Aorta (tissue), 5 donors: ENCODE data around the gene PKP4. TPM values are rescaled to one million over a fixed set of nuclear protein-coding genes. Genes with fewer than 3 reads are reported as not detected.
A peak's percentile ranks its signal among the peaks of the same experiment; 100 is the strongest.

Source experiments
- ATAC-seq: fragments of 200-7000 bp; cut with Tn5 transposase; one replicate; pipeline ENCODE4 v1.9.1; 2022; ENCODE audit warnings: moderate library complexity; ENCODE audit not compliant: low FRiP score
- DNase-seq, 2 donors: peaks; one replicate each; pipeline ENCODE4 v3.0.0-alpha.2; 2020
- H3K27ac ChIP-seq, 2 donors: one replicate each; pipeline ENCODE4 v1.5.1; 2013; ENCODE audit warnings: low read length in 2 of 2, mild to moderate bottlenecking in 2 of 2, moderate library complexity in 2 of 2, control low read depth in 1 of 2, inconsistent platforms in 1 of 2, low read depth in 1 of 2
- H3K27me3 ChIP-seq, 2 donors: one replicate each; pipeline ENCODE4 v1.6.1; 2013; ENCODE audit warnings: control low read depth in 1 of 2, low read length in 1 of 2, mild to moderate bottlenecking in 1 of 2, moderate library complexity in 1 of 2; ENCODE audit not compliant: insufficient read depth in 2 of 2, control insufficient read depth in 1 of 2
- H3K36me3 ChIP-seq, 2 donors: one replicate each; pipeline ENCODE4 v1.6.1; 2013; ENCODE audit warnings: control low read depth in 1 of 2, low read length in 1 of 2, mild to moderate bottlenecking in 1 of 2; ENCODE audit not compliant: insufficient read depth in 2 of 2, control insufficient read depth in 1 of 2
- H3K4me1 ChIP-seq, 2 donors: one replicate each; pipeline ENCODE4 v1.6.1; 2013; ENCODE audit warnings: low read length in 2 of 2, control low read depth in 1 of 2, mild to moderate bottlenecking in 1 of 2, moderate library complexity in 1 of 2; ENCODE audit not compliant: insufficient read depth in 2 of 2, control insufficient read depth in 1 of 2
- H3K4me3 ChIP-seq, 2 donors: one replicate each; pipeline ENCODE4 v1.5.1; 2013; ENCODE audit warnings: low read length in 2 of 2, control low read depth in 1 of 2, mild to moderate bottlenecking in 1 of 2
- H3K9me3 ChIP-seq: one replicate; pipeline ENCODE4 v1.6.1; 2013; ENCODE audit warnings: mild to moderate bottlenecking, low read length; ENCODE audit not compliant: control insufficient read depth
- WGBS, 2 donors: extraction: QIAGEN DNeasy Blood & Tissue Kit; methylation state at CpG; one replicate each; pipeline ENCODE4 v1.1.7; 2013; 5-methylcytosine and 5-hydroxymethylcytosine counted together
- intact Hi-C, 2 donors: fragments of 100-400 bp; cut with DNase I; formaldehyde crosslinking; loops; one replicate each; pipeline versions ENCODE4 v1.14.2 to v1.15.0; 2022
- polyA plus RNA-seq, 2 donors: library from polyadenylated mRNA; stranded (reverse); fragments of 200-250 nt; gene quantifications; one replicate each; pipeline ENCODE4 v1.2.3, GENCODE V29; 2013
- total RNA-seq, 2 donors: library from RNA; stranded (reverse); fragmentation: NEBNext Ultra II Directional; extraction: Animal tissue kit (Norgen Biotek cat#: 25700); gene quantifications; one replicate each; pipeline ENCODE4 v1.2.1, GENCODE V29; 2021
- donor health status: healthy with polysubstance abuse.
- donor health status: Bipolar disorder and iron deficiency.
- donor health status: DM: no; HTN: no; CAD: no.
- donor health status: DM: no; HTN: no; CAD: no.
- donor health status: DM: yes; HTN: yes; CAD: no.

PKP4 gene
- total and polyA plus RNA-seq, 4 donors = 17.7 to 128 (median 44.0) TPM

DNA sequence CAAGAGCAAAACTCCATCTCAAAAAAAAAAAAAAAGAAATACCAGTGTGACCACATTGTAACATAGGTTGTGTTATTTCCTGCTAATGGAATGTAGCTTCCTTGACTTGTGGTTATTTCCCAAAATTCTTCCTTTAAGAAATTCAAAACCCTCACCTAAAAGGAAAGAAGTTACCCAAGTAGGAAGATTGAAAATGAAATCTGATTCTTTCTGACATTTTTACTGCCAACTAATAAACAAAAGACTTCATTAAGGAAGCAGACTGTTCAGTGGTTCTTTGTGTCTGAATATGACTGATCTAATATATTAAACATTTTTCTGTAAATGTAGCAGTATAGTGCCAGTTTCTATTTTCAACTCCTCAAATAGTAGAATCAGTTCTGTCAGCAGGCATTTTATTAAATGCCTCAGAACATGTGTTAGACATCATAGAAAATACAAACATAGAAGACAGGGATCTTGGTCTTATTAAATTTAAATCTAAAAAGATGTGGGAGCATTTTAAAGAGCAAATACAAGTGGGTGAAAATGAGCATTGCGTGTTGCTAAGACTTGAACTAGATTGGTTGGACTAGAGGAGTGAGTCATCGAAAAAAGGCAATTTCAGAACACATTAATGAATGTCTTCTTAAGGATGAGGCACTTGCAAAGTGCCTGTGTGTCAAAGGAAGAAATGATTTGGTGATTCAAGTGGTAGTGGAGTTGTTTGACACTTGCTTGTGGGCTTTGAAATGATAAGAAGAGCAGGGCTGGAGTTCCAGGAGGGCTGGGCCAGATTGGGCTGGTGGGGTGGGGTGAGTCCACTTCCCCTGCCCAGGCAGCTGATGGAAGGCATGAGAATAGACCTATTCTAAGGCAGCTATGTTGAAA is 53.4 kb downstream of the PKP4 start:
- Histone ChIP-seq H3K36me3 (no peaks in the 10 kb centered on the region), H3K9me3 (no peaks in the 10 kb centered on the region), H3K4me1 (no peaks in the 10 kb centered on the region), H3K27ac (no peak overlapping the region), H3K27me3 (no peaks in the 10 kb centered on the region), H3K4me3 (no peak overlapping the region)
- ATAC-seq (peak; percentile 46), DNase-seq (no peak)
- WGBS, 2 donors = 63 to 73% methylated on average over 2 of the region's 2 CpGs
- intact Hi-C loops = no loop called here

- H3K27ac ChIP-seq = no peak overlapping the region
- H3K27me3 ChIP-seq = no peaks in the 10 kb centered on the region
- intact Hi-C loops = no loop called here
- H3K4me3 ChIP-seq = no peak overlapping the region
- 97 to 98% methylated on average over 8 of the region's 8 CpGs for WGBS, 2 donors
- no peaks in the 10 kb centered on the region for H3K9me3 ChIP-seq
- H3K4me1 ChIP-seq = no peaks in the 10 kb centered on the region
- H3K36me3 ChIP-seq = no peaks in the 10 kb centered on the region
- DNase-seq = no peak
- no peak for ATAC-seq
These were observed 54.1 kb downstream of the PKP4 start for GRCh38 chr2:158510887-158511286.

DNA sequence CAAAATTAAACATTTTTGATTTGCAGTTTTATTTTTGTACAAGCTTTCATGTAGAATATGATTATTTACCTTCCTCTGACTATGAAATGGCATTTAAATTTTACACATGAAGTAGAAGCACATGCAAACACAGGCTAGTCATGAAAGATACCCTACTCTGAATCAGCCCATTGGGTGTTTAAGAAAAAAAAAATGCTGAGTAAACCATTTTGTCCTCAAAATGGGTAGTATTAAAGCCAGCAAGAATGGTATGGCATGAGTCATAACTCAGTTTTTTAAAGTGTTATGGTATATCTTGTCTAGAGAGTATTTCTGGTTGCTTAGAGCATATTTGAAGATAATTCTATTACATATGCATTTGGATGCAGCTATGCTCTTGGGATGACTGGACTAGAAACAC is 55.0 kb downstream of the PKP4 start:
- H3K4me3 ChIP-seq = no peak overlapping the region
- no peaks in the 10 kb centered on the region for H3K27me3 ChIP-seq
- no peak overlapping the region for H3K27ac ChIP-seq
- no peaks in the 10 kb centered on the region for H3K36me3 ChIP-seq
- DNase-seq (no peak), ATAC-seq (no peak)
- H3K4me1 ChIP-seq = no peaks in the 10 kb centered on the region
- intact Hi-C loops = no loop called here
- no peaks in the 10 kb centered on the region for H3K9me3 ChIP-seq

GRCh38 chr2:158512323-158512722 is 55.6 kb downstream of the PKP4 start:
- Histone ChIP-seq H3K4me3 (no peak overlapping the region), H3K9me3 (no peaks in the 10 kb centered on the region), H3K36me3 (no peaks in the 10 kb centered on the region), H3K4me1 (no peaks in the 10 kb centered on the region), H3K27ac (no peak overlapping the region), H3K27me3 (no peaks in the 10 kb centered on the region)
- 76 to 85% methylated on average over 1 of the region's 1 CpG for WGBS, 2 donors
- ATAC-seq = no peak
- intact Hi-C loops = no loop called here
- no peak for DNase-seq

DNA sequence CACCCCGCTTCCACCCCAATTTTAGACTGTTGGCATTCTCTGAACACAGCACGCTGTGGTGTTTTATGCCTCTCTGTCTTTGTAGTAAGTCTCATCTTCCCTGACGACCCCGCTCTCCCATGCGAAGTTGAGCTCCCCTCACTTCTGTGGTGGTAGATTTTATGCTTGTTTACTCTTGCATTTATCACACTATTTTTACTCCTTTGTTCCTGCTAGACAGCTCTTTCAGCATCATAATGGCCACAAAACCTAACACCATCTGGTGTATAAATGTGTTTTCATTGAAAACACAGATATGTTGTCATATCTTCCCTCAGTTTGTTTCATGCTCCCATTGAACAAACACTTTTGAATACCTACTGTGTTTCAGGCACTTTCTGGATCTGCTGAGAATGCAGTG is 57.1 kb downstream of the PKP4 start:
- no peak overlapping the region for H3K27ac ChIP-seq
- no peaks in the 10 kb centered on the region for H3K4me1 ChIP-seq
- no peaks in the 10 kb centered on the region for H3K9me3 ChIP-seq
- no peak for DNase-seq
- no peak overlapping the region for H3K4me3 ChIP-seq
- no peaks in the 10 kb centered on the region for H3K36me3 ChIP-seq
- intact Hi-C loops = no loop called here
- H3K27me3 ChIP-seq = no peaks in the 10 kb centered on the region
- WGBS, 2 donors = 93 to 95% methylated on average over 5 of the region's 5 CpGs
- no peak for ATAC-seq

DNA sequence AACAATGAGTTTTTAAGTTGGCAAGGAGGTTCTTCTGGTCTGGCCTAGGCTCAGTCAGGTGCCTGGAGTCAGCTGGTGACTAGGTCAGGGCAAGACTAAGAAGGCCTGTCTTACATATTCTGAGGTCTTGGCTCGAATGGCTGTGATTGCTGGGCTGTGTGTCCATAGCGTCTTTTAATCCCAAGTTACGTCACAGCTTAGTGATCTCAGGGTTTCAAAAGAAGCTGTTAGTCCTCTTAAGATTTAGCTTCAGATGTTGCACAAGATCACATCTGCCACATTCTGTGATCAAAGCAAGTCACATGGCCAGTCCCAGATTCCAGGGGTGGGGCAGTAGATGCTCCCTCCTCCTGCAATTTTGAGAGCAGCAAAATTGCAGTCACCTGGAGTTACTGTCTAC is 61.3 kb downstream of the PKP4 start:
- Histone ChIP-seq H3K36me3 (peaks cover 0 to 2% of the 10 kb centered on the region in 2 donors), H3K27ac (no peak overlapping the region), H3K4me1 (no peaks in the 10 kb centered on the region), H3K27me3 (no peaks in the 10 kb centered on the region), H3K4me3 (no peak overlapping the region), H3K9me3 (no peaks in the 10 kb centered on the region)
- intact Hi-C loops = no loop called here
- DNase-seq (no peak), ATAC-seq (no peak)
- 94 to 95% methylated on average over 3 of the region's 3 CpGs for WGBS, 2 donors

DNA sequence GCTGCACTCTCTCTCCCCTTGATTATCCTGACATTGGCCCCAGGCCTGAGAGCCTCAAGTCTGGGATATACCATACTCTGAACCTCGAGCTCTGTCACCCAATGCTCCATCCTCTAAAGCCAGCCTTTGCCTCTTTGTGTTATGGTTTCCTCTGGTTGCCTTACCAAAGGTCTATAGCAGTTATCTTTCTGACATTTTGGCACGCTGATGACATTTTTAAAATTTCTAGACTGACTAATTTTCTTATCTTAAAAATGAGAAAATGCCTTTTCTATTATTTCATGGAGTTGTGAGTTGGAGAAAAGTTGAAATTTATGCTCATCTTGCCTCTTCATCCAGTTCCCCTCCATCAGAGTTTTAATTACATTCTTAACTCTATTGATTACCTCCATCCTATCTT is 62.7 kb downstream of the PKP4 start:
- intact Hi-C loops = no loop called here
- Histone ChIP-seq H3K36me3 (peaks cover 0 to 2% of the 10 kb centered on the region in 2 donors), H3K27ac (no peak overlapping the region), H3K9me3 (no peaks in the 10 kb centered on the region), H3K27me3 (no peaks in the 10 kb centered on the region), H3K4me1 (no peaks in the 10 kb centered on the region), H3K4me3 (no peak overlapping the region)
- no peak for ATAC-seq
- no peak for DNase-seq
- WGBS, 2 donors = 44 to 49% methylated on average over 2 of the region's 2 CpGs

DNA sequence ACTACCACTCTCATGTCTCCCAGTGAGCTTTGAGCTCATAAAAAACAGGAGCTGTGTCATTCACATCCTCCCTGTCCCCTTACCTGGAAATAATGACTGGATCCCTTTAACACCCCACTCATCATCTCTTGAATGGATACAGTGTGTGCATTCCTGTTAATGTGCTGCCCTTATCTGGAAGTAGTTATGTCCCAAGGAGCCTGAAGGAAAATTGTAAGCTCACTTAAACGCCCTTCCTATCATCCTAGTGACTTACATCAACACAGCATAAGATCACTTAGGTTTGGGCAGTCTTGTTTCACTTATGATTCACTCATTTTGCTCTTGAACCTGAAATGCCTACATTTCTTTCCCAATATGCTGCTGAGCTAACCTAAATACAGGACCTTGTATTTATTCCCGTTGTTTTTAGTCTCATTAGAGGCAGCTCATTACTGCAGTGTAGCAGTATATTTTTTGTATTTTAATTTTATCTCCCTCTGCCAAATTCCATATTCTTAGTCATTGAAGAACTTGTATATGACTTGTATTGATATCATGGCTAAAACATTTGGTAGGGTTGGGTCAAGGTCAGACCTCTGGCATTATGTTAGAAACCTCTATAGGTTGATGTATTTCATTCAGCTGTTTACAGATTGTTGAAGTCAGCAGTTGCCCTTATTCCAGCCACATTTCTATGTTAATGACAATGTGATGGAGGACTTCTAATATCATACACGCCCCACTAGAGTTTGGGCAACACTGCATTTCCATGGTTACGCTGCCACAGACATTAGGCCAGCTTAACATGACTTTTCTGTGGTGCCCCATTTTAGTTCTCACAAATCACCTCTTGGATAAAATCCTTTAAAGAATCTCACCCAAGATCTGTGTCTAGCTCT is 72.9 kb downstream of the PKP4 start:
- Histone ChIP-seq H3K36me3 (no peaks in the 10 kb centered on the region), H3K9me3 (no peaks in the 10 kb centered on the region), H3K27ac (no peak overlapping the region), H3K4me1 (no peaks in the 10 kb centered on the region), H3K27me3 (no peaks in the 10 kb centered on the region), H3K4me3 (no peak overlapping the region)
- ATAC-seq (no peak), DNase-seq (no peak)
- 82 to 84% methylated on average over 4 of the region's 4 CpGs for WGBS, 2 donors
- intact Hi-C loops = no loop called here
